HG02759 (cell line): ENCODE results near the gene ING1.
"Not testable (repeated sequence)": the region's sequence is repeated elsewhere in the genome, so short reads cannot be mapped to it uniquely, and the experiment has no call there.

Experiments used
- ATAC-seq: cut with Tn5 transposase; IDR thresholded peaks from one replicate; pipeline ENCODE4 v1.9.1; 2021; ENCODE audit warnings: mild to moderate bottlenecking, moderate library complexity; ENCODE audit not compliant: unreplicated experiment

Gene ING1

GRCh38 chr13:110690516-110690915, 23.0 kb upstream of the ING1 start:
- ATAC-seq, result no peak

- ATAC-seq, result not testable (repeated sequence)
These were observed 17.7 kb upstream of the ING1 start for GRCh38 chr13:110695774-110696173.

- no peak for ATAC-seq
These were observed 16.7 kb upstream of the ING1 start for GRCh38 chr13:110696776-110697175.

GRCh38 chr13:110697842-110698241, 15.7 kb upstream of the ING1 start:
- no peak for ATAC-seq

GRCh38 chr13:110698689-110699088, 14.8 kb upstream of the ING1 start:
- ATAC-seq, result peak; percentile 82

- no peak for ATAC-seq
These were observed 14.1 kb upstream of the ING1 start for GRCh38 chr13:110699148-110700145.

- no peak for ATAC-seq
These were observed 13.3 kb upstream of the ING1 start for GRCh38 chr13:110700186-110700585.

GRCh38 chr13:110700641-110701040, 12.9 kb upstream of the ING1 start:
- no peak for ATAC-seq

GRCh38 chr13:110701061-110701460, 12.4 kb upstream of the ING1 start:
- not testable (repeated sequence) for ATAC-seq

GRCh38 chr13:110702089-110702488, 11.4 kb upstream of the ING1 start:
- ATAC-seq, result no peak

GRCh38 chr13:110702591-110703526, 10.6 kb upstream of the ING1 start:
- no peak for ATAC-seq

- no peak for ATAC-seq
These were observed 8.1 kb upstream of the ING1 start for GRCh38 chr13:110705356-110705825.

GRCh38 chr13:110705826-110706569, 7.5 kb upstream of the ING1 start, which contains the start of gene CARS2:
CARS2 (minus strand) TSS chr13:110706116; CDS start chr13:110706093, 23 bp downstream.
- ATAC-seq, result peak; percentile 98

GRCh38 chr13:110706570-110707372, 6.7 kb upstream of the ING1 start:
- ATAC-seq, result no peak

GRCh38 chr13:110712081-110712848, 1.2 kb upstream of the ING1 start:
- ATAC-seq, result peak; percentile 33

GRCh38 chr13:110712849-110713641, 455 bp upstream of the ING1 start:
- ATAC-seq, result peak; percentile 47

GRCh38 chr13:110713981-110714796, 689 bp downstream of the ING1 start:
- no peak for ATAC-seq
